HepG2 (cell line): Measurements from ENCODE around the gene PATL1. TPM values are rescaled to one million over a fixed set of nuclear protein-coding genes. Genes with fewer than 3 reads are reported as not detected.

Source experiments
- ATAC-seq: fragments of 200-7000 bp; cut with Tn5 transposase; 3 replicates; pipeline ENCODE4 v1.9.1; 2020; ENCODE audit warnings: mild to moderate bottlenecking, moderate library complexity
- BruUV-seq: library from RNA; stranded (reverse); fragments of 400-500 nt; replicated peaks from 2 replicates; lab custom pipeline; 2021; lab: Mats Ljungman, UMichigan
- CTCF ChIA-PET: fragments of 300-600 bp; formaldehyde crosslinking; extraction: SDS; loops from one replicate; lab custom pipeline; 2021; ENCODE audit warnings: low total read pairs, inconsistent platforms, low intra/inter-chr PET ratio; lab: Yijun Ruan, JAX
- POLR2A ChIA-PET: fragments of 350-600 bp; sonication (Branson Sonifier 250); formaldehyde crosslinking; loops from one replicate; lab custom pipeline; 2020; ENCODE audit warnings: antibody characterized with exemption, inconsistent platforms; lab: Yijun Ruan, JAX
- DNase-seq: peaks from one replicate; pipeline ENCODE4 v3.0.0-alpha.2; 2015; ENCODE audit warnings: low spot score
- FAIRE-seq: peaks from 3 replicates; lab custom pipeline; 2011; peaks lifted over from hg19 to GRCh38; lab: Jason Lieb, UNC
- H2AFZ ChIP-seq: one replicate; pipeline ENCODE4 v1.6.1; 2011; ENCODE audit warnings: low read length, inconsistent platforms
- H3K27ac ChIP-seq: fragments of 300-600 bp; 3 replicates; pipeline ENCODE4 v1.8.0; 2011; ENCODE audit warnings: mixed run types, mild to moderate bottlenecking, mixed read lengths, low read length, inconsistent platforms; ENCODE audit not compliant: insufficient read depth; ENCODE audit errors: extremely low read length
- H3K27me3 ChIP-seq, 2 experiments: fragments of 200-600 bp in 1 of 2; 2 replicates in 1 of 2; 3 replicates in 1 of 2; pipeline versions ENCODE4 v1.6.0 to v1.8.0; 2011; ENCODE audit warnings: low read length in 2 of 2, mild to moderate bottlenecking in 2 of 2, moderate library complexity in 2 of 2, inconsistent platforms in 1 of 2; ENCODE audit not compliant: insufficient read depth in 2 of 2, control insufficient read depth in 1 of 2
- H3K36me3 ChIP-seq, 2 experiments: fragments of 200-600 bp in 1 of 2; replicated peaks in 1 of 2; 2 replicates in 1 of 2; 3 replicates in 1 of 2; pipeline versions ENCODE4 v1.5.1 to v1.8.0; 2011; ENCODE audit warnings: low read length in 2 of 2, inconsistent platforms in 1 of 2; ENCODE audit not compliant: insufficient read depth in 2 of 2, control insufficient read depth in 1 of 2
- H3K4me1 ChIP-seq: 2 replicates; pipeline ENCODE4 v1.5.1; 2012; ENCODE audit warnings: low read length, inconsistent platforms; ENCODE audit not compliant: insufficient read depth
- H3K4me2 ChIP-seq: 2 replicates; pipeline ENCODE4 v1.6.0; 2011; ENCODE audit warnings: low read depth, low read length, inconsistent platforms
- H3K4me3 ChIP-seq, 3 experiments: fragments of 200-600 bp in 1 of 3; sonication (generic), shearing (Covaris generic) in 1 of 3; replicated peaks in 1 of 3; 2 replicates each; pipeline ENCODE4 v1.5.1; 2011 to 2016; ENCODE audit warnings: low read length in 3 of 3, inconsistent platforms in 2 of 3, low read depth in 2 of 3, mild to moderate bottlenecking in 2 of 3, control low read depth in 1 of 3, mixed read lengths in 1 of 3; ENCODE audit not compliant: insufficient read depth in 1 of 3
- H3K79me2 ChIP-seq: one replicate; pipeline ENCODE4 v1.6.1; 2011; ENCODE audit warnings: low read length, inconsistent platforms; ENCODE audit not compliant: insufficient read depth
- H3K9ac ChIP-seq: 2 replicates; pipeline ENCODE4 v1.6.0; 2011; ENCODE audit warnings: mild to moderate bottlenecking, low read depth, low read length, inconsistent platforms; ENCODE audit not compliant: insufficient read depth
- H3K9me3 ChIP-seq: 2 replicates; pipeline ENCODE4 v1.5.1; 2012; ENCODE audit warnings: mild to moderate bottlenecking, low read length
- H4K20me1 ChIP-seq: 2 replicates; pipeline ENCODE4 v1.6.0; 2011; ENCODE audit warnings: inconsistent platforms, mild to moderate bottlenecking, low read length, moderate library complexity; ENCODE audit not compliant: insufficient read depth
- CC2D1A ChIP-seq: sonication (generic); formaldehyde crosslinking; IDR thresholded peaks from 2 replicates; pipeline ENCODE4 v1.8.1; 2023; ENCODE audit warnings: mild to moderate bottlenecking, missing genetic modification reagents
- KDM3A ChIP-seq: IDR thresholded peaks from 2 replicates; pipeline ENCODE4 v1.6.1; 2018; ENCODE audit warnings: low read depth, missing compliant biosample characterization
- KLF6 ChIP-seq: IDR thresholded peaks from 2 replicates; pipeline ENCODE4 v1.8.0; 2016; ENCODE audit warnings: missing biosample characterization, missing genetic modification reagents
- SALL1 ChIP-seq: sonication (generic); formaldehyde crosslinking; IDR thresholded peaks from 2 replicates; pipeline ENCODE4 v1.8.0; 2022; ENCODE audit warnings: mild to moderate bottlenecking, missing genetic modification reagents
- ZFP90 ChIP-seq: sonication (generic); formaldehyde crosslinking; IDR thresholded peaks from 2 replicates; pipeline ENCODE4 v1.8.0; 2022; ENCODE audit warnings: missing genetic modification reagents, mild to moderate bottlenecking, inconsistent platforms, borderline replicate concordance
- ZNF256 ChIP-seq: sonication (generic); formaldehyde crosslinking; conservative IDR thresholded peaks from 2 replicates; pipeline ENCODE4 v1.4.0; 2020; ENCODE audit warnings: missing genetic modification reagents
- ZNF446 ChIP-seq: sonication (generic); formaldehyde crosslinking; IDR thresholded peaks from 2 replicates; pipeline ENCODE4 v1.5.0; 2020; ENCODE audit warnings: mild to moderate bottlenecking, missing genetic modification reagents
- ZNF577 ChIP-seq: sonication (generic); formaldehyde crosslinking; IDR thresholded peaks from 2 replicates; pipeline ENCODE4 v1.4.0; 2020; ENCODE audit warnings: mild to moderate bottlenecking, low read depth, missing genetic modification reagents, borderline replicate concordance
- ZNF775 ChIP-seq: sonication (generic); formaldehyde crosslinking; IDR thresholded peaks from 2 replicates; pipeline ENCODE4 v1.4.0; 2020; ENCODE audit warnings: missing genetic modification reagents, mild to moderate bottlenecking, moderate library complexity, borderline replicate concordance
- WGBS: methylation state at CpG from one replicate; pipeline ENCODE4 v1.1.6; 2017; ENCODE audit warnings: low lambda C conversion rate; 5-methylcytosine and 5-hydroxymethylcytosine counted together
- in situ Hi-C: cut with HindIII; loops from 2 replicates; pipeline ENCODE4 v1.10.0; 2017; ENCODE audit warnings: low pct_unique_long_range_greater_than_20kb; ENCODE audit not compliant: extremely low pct_ligation_motif_present
- intact Hi-C: fragments of 100-400 bp; cut with micrococcal nuclease; formaldehyde crosslinking; loops from one replicate; pipeline ENCODE4 v1.10.0; 2022; ENCODE audit not compliant: unreplicated experiment
- polyA plus RNA-seq, 8 experiments: library from polyadenylated mRNA; depleted of rRNA in 3 of 8; stranded (reverse) in 7 of 8; unstranded in 1 of 8; fragments of >200 nt; fragmentation: Illumina TruSeq in 4 of 8; extraction: Trizol in 4 of 8; gene quantifications; 2 replicates each; pipeline versions ENCODE4 v1.2.1 to v1.2.3, GENCODE V29; 2011 to 2016; ENCODE audit warnings: low read depth in 4 of 8, missing spikeins in 1 of 8, mixed read lengths in 1 of 8; ENCODE audit not compliant: insufficient read depth in 1 of 8
- total RNA-seq, 5 experiments: library from RNA; depleted of rRNA; stranded (reverse); fragments of >200 nt; fragmentation: Illumina TruSeq; extraction: Trizol; gene quantifications; 2 replicates each; pipeline ENCODE4 v1.2.3, GENCODE V29; 2016; ENCODE audit warnings: low read depth in 1 of 5

Gene PATL1
- total and polyA plus RNA-seq, 2 of the 13 experiments (the other 11 are each of a cell fraction or from before 2014, with no cell fraction given): 12.9 to 26.8 TPM

DNA sequence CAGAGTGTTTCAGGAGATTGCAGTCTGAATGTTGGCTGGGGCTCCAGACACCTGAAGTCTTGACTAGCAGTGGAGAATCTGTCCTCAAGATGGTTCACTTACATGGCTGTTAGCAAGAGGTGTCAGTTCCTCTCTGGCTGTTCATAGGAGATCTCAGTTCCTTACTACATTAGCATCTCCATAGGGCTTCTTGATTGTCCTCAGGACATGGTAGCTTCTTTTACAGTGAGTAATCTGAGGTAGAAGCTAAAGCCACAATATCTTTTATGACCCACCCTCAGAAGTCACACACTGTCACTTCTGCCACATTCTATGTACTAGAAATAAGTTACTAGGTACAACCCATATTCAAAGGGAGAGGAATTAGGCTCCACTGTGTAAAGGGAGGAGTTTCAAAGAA is 10.5 kb upstream of the PATL1 start:
- intact Hi-C loops (no loop called here), in situ Hi-C loops (loop anchor here (5.0 to 25.0 kb wide), 3 partner anchors 125 to 492 kb away; no protein-coding TSS in a partner anchor)
- no peak overlapping the region for H3K27ac ChIP-seq
- no peaks in the 10 kb centered on the region for H3K79me2 ChIP-seq
- no peak for TF ChIP-seq ZNF446 (CRISPR knock-in tag)
- no peak for TF ChIP-seq ZNF577 (CRISPR knock-in tag)
- TF ChIP-seq ZNF775: no peak
- no peaks in the 10 kb centered on the region for H3K36me3 ChIP-seq
- no peaks in the 10 kb centered on the region for H3K9me3 ChIP-seq
- POLR2A ChIA-PET: interaction anchor here (1.0 kb wide), 1 partner anchor 10 kb away, joined by 8 read pairs; the partner anchor contains the start of gene PATL1
- no peak overlapping the region for H2AFZ ChIP-seq
- H3K4me3 ChIP-seq: no peak overlapping the region
- CTCF ChIA-PET: no interaction called here
- no peak overlapping the region for H3K4me2 ChIP-seq
- DNase-seq: no peak
- no peaks in the 10 kb centered on the region for H3K27me3 ChIP-seq
- H3K4me1 ChIP-seq: peaks cover 48% of the 10 kb centered on the region
- no peak for FAIRE-seq
- BruUV-seq: no TSS peak
- no peaks in the 10 kb centered on the region for H4K20me1 ChIP-seq
- ATAC-seq: no peak
- no peak overlapping the region for H3K9ac ChIP-seq

DNA sequence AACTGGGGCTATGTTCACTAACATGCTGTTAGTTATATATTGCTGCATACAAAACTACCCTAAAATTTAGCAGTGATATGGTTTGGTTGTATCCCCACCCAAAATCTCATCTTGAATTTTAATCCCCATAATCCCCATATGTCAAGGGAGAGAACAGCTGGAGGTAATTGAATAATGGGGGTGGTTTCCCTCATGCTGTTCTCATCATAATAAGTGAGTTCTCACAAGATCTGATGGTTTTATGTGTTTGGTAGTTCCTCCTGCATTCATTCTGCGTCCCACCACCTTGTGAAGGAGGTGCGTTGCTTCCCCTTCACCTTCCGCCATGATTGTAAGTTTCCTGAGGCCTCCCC is 10.0 kb upstream of the PATL1 start:
- no TSS peak for BruUV-seq
- Histone ChIP-seq H3K9me3 (no peaks in the 10 kb centered on the region), H2AFZ (no peak overlapping the region), H3K36me3 (no peaks in the 10 kb centered on the region), H3K4me1 (peaks cover 52% of the 10 kb centered on the region), H3K27ac (no peak overlapping the region), H3K4me2 (no peak overlapping the region), H4K20me1 (no peaks in the 10 kb centered on the region), H3K9ac (no peak overlapping the region), H3K27me3 (no peaks in the 10 kb centered on the region)
- ChIA-PET POLR2A (no interaction called here), CTCF (no interaction called here)
- FAIRE-seq: no peak
- intact Hi-C loops: no loop called here
- in situ Hi-C loops: loop anchor here (5.0 to 25.0 kb wide), 3 partner anchors 126 to 491 kb away; no protein-coding TSS in a partner anchor
- TF ChIP-seq ZFP90 (CRISPR knock-in tag): no peak
- no peak for TF ChIP-seq CC2D1A (CRISPR knock-in tag)
- no peak for TF ChIP-seq ZNF256
- TF ChIP-seq KDM3A: no peak
- no peak for TF ChIP-seq SALL1 (CRISPR knock-in tag)
- TF ChIP-seq KLF6 (CRISPR knock-in tag): no peak
- TF ChIP-seq, all 625 proteins: peak for 0
- no peak for ATAC-seq
- 47% methylated on average over 3 of the region's 3 CpGs for WGBS
- Histone ChIP-seq H3K79me2 (no peaks in the 10 kb centered on the region), H3K4me3 (no peak overlapping the region)
- DNase-seq: no peak
